ENCODE measurements around the gene EDDM3A. TPM values are rescaled to one million over a fixed set of nuclear protein-coding genes. Genes with fewer than 3 reads are reported as not detected.
"Not testable (repeated sequence)": the region's sequence is repeated elsewhere in the genome, so short reads cannot be mapped to it uniquely, and the experiment has no call there.

The EDDM3A gene
- total and polyA plus RNA-seq, 10 of the 15 experiments (the other 5 are each of a cell fraction or from before 2014, with no cell fraction given), result not detected

DNA sequence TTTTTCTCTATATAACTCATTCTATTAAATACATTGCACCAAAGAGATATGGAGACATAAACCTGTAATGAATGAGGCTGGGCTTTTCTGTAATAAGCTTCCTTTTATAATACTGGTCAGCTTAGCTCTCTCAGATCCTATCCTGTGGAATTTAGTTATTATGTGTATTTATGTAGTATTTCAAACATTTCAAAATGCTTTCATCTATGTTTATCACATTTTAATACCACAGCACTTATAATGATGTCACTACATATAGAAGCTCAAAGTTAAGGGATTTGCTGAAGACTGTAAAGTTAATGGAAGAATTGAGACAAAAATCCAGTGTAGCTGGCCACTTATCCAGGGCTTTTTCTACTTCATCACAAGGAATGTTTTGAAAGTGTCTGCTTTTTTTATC is 45.8 kb upstream of the EDDM3A start:
- RAD21 ChIA-PET (ENCODE audit: unreplicated experiment), result interaction anchor here (0.8 to 1.5 kb wide), 4 partner anchors 91 to 273 kb away, joined by 3 to 7 read pairs (median 4); no protein-coding TSS in a partner anchor
- Histone ChIP-seq H3K4me3 (no peak overlapping the region), H3K27me3 (replicated peaks in 1 of 2; ENCODE audit: control insufficient read depth in 2 of 2, insufficient read depth in 2 of 2, low read length in 1 of 2) (no peaks in the 10 kb centered on the region), H3K4me1 (ENCODE audit: control insufficient read depth, insufficient read depth, low read length) (no peaks in the 10 kb centered on the region), H4K20me1 (ENCODE audit: control insufficient read depth, insufficient read depth) (no peaks in the 10 kb centered on the region), H2AFZ (ENCODE audit: control insufficient read depth, low read depth, low read length) (no peak overlapping the region), H3K4me2 (ENCODE audit: control insufficient read depth, insufficient read depth) (no peak overlapping the region), H3K9ac (ENCODE audit: control insufficient read depth, insufficient read depth, low read length) (no peak overlapping the region), H3K27ac (ENCODE audit: control insufficient read depth, insufficient read depth) (no peak overlapping the region), H3K79me2 (ENCODE audit: control insufficient read depth, insufficient read depth, low read length) (no peaks in the 10 kb centered on the region), H3K36me3 (ENCODE audit: control insufficient read depth in 2 of 2, insufficient read depth in 2 of 2, low read length in 1 of 2) (no peaks in the 10 kb centered on the region), H3K9me3 (replicated peaks; ENCODE audit: control insufficient read depth, insufficient read depth, low read length) (no peaks in the 10 kb centered on the region; the same call in 2 of the 3 replicates)
- POLR2A ChIA-PET, result no interaction called here
- TF ChIP-seq EGR1 (IDR thresholded peaks at IDR 0.05; ENCODE audit: borderline replicate concordance in 1 of 2, low read depth in 2 of 2, low read length in 2 of 2) (no peak), WRNIP1 (IDR thresholded peaks at IDR 0.05; ENCODE audit: borderline replicate concordance, low read depth, low read length) (no peak), CBFB (IDR thresholded peaks at IDR 0.05; ENCODE audit: low read depth) (no peak), SREBF1 (IDR thresholded peaks at IDR 0.05; ENCODE audit: low read length) (no peak)
- TF ChIP-seq, protein P1, sequence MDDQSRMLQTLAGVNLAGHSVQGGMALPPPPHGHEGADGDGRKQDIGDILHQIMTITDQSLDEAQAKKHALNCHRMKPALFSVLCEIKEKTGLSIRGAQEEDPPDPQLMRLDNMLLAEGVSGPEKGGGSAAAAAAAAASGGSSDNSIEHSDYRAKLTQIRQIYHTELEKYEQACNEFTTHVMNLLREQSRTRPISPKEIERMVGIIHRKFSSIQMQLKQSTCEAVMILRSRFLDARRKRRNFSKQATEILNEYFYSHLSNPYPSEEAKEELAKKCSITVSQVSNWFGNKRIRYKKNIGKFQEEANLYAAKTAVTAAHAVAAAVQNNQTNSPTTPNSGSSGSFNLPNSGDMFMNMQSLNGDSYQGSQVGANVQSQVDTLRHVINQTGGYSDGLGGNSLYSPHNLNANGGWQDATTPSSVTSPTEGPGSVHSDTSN (IDR thresholded peaks at IDR 0.05; ENCODE audit: insufficient replicate concordance, low read depth, low read length), result no peak
- SMC1A ChIA-PET (ENCODE audit: uncharacterized antibody, unreplicated experiment), result interaction anchor here (1.1 kb wide), 1 partner anchor 155 kb away, joined by 10 read pairs; no protein-coding TSS in a partner anchor
- no peak for DNase-seq (ENCODE audit: low read depth, low spot score)
- no TSS peak for BruUV-seq (replicated peaks)
- intact Hi-C loops (cut with micrococcal nuclease; ENCODE audit: unreplicated experiment), result loop anchor here (5.0 kb wide), 1 partner anchor 57 kb away; no protein-coding TSS in a partner anchor
- ATAC-seq, result no peak
- CTCF ChIA-PET, result interaction anchor here (0.8 to 2.1 kb wide), 12 partner anchors 9 to 272 kb away, joined by 3 to 13 read pairs (median 4); partner anchors contain the start of gene EDDM3A
- in situ Hi-C loops (cut with MboI), result loop anchor here (5.0 kb wide), 2 partner anchors 157 to 262 kb away; no protein-coding TSS in a partner anchor
- FAIRE-seq, result no peak

DNA sequence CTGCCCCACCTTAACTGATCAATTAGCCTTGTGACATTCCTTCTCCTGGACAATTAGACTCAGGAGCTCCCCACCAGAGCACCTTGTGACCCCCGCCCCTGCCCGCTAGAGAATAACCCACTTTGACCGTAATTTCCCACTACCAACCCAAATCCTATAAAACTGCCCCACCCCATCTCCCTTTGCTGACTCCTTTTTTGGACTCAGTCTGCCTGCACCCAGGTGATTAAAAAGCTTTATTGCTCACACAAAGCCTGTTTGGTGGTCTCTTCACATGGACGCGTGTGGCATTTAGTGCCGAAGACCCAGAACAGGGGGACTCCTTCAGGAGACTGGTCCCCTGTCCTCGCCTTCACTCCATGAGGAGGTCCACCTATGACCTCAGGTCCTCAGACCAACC is 44.7 kb upstream of the EDDM3A start:
- FAIRE-seq; DNase-seq (ENCODE audit: low read depth, low spot score); H3K4me2 ChIP-seq (ENCODE audit: control insufficient read depth, insufficient read depth); H3K27me3 ChIP-seq (replicated peaks in 1 of 2; ENCODE audit: control insufficient read depth in 2 of 2, insufficient read depth in 2 of 2, low read length in 1 of 2); ATAC-seq; H3K27ac ChIP-seq (ENCODE audit: control insufficient read depth, insufficient read depth); H3K36me3 ChIP-seq (ENCODE audit: control insufficient read depth in 2 of 2, insufficient read depth in 2 of 2, low read length in 1 of 2); H3K4me1 ChIP-seq (ENCODE audit: control insufficient read depth, insufficient read depth, low read length); H4K20me1 ChIP-seq (ENCODE audit: control insufficient read depth, insufficient read depth); H3K9ac ChIP-seq (ENCODE audit: control insufficient read depth, insufficient read depth, low read length); POLR2A ChIA-PET; BruUV-seq (replicated peaks); H2AFZ ChIP-seq (ENCODE audit: control insufficient read depth, low read depth, low read length); intact Hi-C loops (cut with micrococcal nuclease; ENCODE audit: unreplicated experiment); H3K4me3 ChIP-seq; SMC1A ChIA-PET (ENCODE audit: uncharacterized antibody, unreplicated experiment); H3K9me3 ChIP-seq (replicated peaks; ENCODE audit: control insufficient read depth, insufficient read depth, low read length); H3K79me2 ChIP-seq (ENCODE audit: control insufficient read depth, insufficient read depth, low read length): not testable (repeated sequence)
- CTCF ChIA-PET, result interaction anchor here (1.6 to 2.1 kb wide), 3 partner anchors 10 to 172 kb away, joined by 4 to 13 read pairs (median 8); no protein-coding TSS in a partner anchor
- 55% methylated on average over 4 of the region's 7 CpGs for WGBS (ENCODE audit: insufficient coverage, insufficient replicate concordance, low lambda C conversion rate, missing lambda C conversion rate)
- in situ Hi-C loops (cut with MboI), result loop anchor here (5.0 kb wide), 1 partner anchor 261 kb away; no protein-coding TSS in a partner anchor
- RAD21 ChIA-PET (ENCODE audit: unreplicated experiment), result interaction anchor here (1.5 kb wide), 1 partner anchor 155 kb away, joined by 7 read pairs; no protein-coding TSS in a partner anchor

Data from GM12878 (cell line).